ENCODE results near the gene EBF3.
A peak's percentile ranks its signal among the peaks of the same experiment; 100 is the strongest.

GRCh38 chr10:129969184-129969910, 5.3 kb upstream of the EBF3 start:
- TF ChIP-seq MAX (IDR thresholded peaks at IDR 0.05; ENCODE audit: insufficient read depth, insufficient read length), result no peak
- TF ChIP-seq CTCF (IDR thresholded peaks at IDR 0.05; ENCODE audit: extremely low read depth in 1 of 2, insufficient read depth in 1 of 2, low read depth in 1 of 2, low read length in 2 of 2), result peak in 1 of 2 donors; percentile 6
- TF ChIP-seq POLR2A (IDR thresholded peaks at IDR 0.05; ENCODE audit: low read depth, low read length), result no peak
- TF ChIP-seq POLR2AphosphoS5 (IDR thresholded peaks at IDR 0.05; ENCODE audit: insufficient read depth, low read depth, low read length), result no peak
